Brain microvascular endothelial cell (primary cell): ENCODE data around the gene EXOC4.

Source experiments
- DNase-seq: peaks from one replicate; pipeline ENCODE4 v3.0.0-alpha.2; 2020
- H3K27ac ChIP-seq: fragments of 250-450 bp; sonication (Bioruptor Pico); 2 replicates; pipeline ENCODE4 v1.5.1; 2020; ENCODE audit warnings: mild to moderate bottlenecking, moderate library complexity
- H3K27me3 ChIP-seq: fragments of 250-450 bp; sonication (Bioruptor Pico); replicated peaks from 2 replicates; pipeline ENCODE4 v1.5.1; 2020; ENCODE audit warnings: mild to moderate bottlenecking
- H3K36me3 ChIP-seq: fragments of 250-450 bp; sonication (Bioruptor Pico); replicated peaks from 2 replicates; pipeline ENCODE4 v1.5.1; 2020; ENCODE audit warnings: mild to moderate bottlenecking
- H3K4me3 ChIP-seq: 2 replicates; pipeline ENCODE4 v1.5.1; 2011; ENCODE audit warnings: low read depth, mild to moderate bottlenecking, control low read depth, low read length, moderate library complexity
- in situ Hi-C: cut with HindIII; loops from 2 replicates; pipeline ENCODE4 v1.10.0; 2017; ENCODE audit warnings: low sequenced_read_pairs, low pct_ligation_motif_present
- TF ChIP-seq, protein P1 (sequence below): IDR thresholded peaks from 2 replicates; pipeline ENCODE4 v1.5.1; 2011; ENCODE audit warnings: low read depth, mild to moderate bottlenecking, moderate library complexity, low read length, control low read depth, inconsistent platforms; ENCODE audit errors: missing control alignments

EXOC4 gene

DNA sequence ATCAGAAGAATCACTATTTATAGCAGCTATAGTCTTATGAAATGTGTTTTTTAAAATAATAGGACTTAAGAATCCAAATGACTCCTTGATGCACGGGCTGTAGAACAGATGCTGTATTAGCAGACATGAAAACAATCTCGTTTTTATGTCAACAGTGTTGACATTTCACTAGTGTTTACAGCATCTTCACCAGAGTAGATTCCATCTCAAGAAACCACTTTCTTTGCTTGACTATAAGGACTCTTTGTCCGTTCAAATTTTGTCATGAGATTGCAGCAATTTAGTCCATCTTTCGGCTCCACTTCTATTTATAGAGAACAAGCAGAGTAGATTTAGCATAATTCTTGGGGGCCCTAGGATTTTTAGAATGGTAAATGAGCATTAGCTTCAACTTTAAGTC lies 295.1 kb downstream of the EXOC4 start:
- in situ Hi-C loops = no loop called here
- Histone ChIP-seq H3K27me3 (no peaks in the 10 kb centered on the region), H3K36me3 (no peaks in the 10 kb centered on the region), H3K4me3 (no peak overlapping the region), H3K27ac (no peak overlapping the region)
- TF ChIP-seq, protein P1, sequence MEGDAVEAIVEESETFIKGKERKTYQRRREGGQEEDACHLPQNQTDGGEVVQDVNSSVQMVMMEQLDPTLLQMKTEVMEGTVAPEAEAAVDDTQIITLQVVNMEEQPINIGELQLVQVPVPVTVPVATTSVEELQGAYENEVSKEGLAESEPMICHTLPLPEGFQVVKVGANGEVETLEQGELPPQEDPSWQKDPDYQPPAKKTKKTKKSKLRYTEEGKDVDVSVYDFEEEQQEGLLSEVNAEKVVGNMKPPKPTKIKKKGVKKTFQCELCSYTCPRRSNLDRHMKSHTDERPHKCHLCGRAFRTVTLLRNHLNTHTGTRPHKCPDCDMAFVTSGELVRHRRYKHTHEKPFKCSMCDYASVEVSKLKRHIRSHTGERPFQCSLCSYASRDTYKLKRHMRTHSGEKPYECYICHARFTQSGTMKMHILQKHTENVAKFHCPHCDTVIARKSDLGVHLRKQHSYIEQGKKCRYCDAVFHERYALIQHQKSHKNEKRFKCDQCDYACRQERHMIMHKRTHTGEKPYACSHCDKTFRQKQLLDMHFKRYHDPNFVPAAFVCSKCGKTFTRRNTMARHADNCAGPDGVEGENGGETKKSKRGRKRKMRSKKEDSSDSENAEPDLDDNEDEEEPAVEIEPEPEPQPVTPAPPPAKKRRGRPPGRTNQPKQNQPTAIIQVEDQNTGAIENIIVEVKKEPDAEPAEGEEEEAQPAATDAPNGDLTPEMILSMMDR = no peak
- DNase-seq = no peak

DNA sequence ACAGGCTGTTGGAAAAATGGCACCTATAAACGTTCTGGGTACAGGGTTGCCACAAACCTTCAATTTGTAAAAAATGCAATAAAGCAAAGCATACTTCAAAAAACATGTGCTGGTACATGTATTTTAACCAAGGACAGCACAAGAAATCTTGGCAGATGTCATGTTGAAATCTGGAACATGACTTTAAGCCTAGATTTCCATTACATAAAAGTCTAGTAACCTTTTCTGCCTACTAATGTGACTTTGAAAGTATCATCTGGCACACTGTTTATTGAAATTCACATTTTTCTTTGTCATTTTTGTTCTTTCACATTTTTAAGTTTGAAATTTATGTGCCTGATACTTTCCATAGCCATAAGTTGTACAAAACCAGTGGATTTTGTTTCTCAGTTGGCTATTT lies 296.8 kb downstream of the EXOC4 start:
- DNase-seq = no peak
- Histone ChIP-seq H3K27ac (no peak overlapping the region), H3K36me3 (no peaks in the 10 kb centered on the region), H3K27me3 (no peaks in the 10 kb centered on the region), H3K4me3 (no peak overlapping the region)
- TF ChIP-seq, protein P1 = no peak
- in situ Hi-C loops = no loop called here

DNA sequence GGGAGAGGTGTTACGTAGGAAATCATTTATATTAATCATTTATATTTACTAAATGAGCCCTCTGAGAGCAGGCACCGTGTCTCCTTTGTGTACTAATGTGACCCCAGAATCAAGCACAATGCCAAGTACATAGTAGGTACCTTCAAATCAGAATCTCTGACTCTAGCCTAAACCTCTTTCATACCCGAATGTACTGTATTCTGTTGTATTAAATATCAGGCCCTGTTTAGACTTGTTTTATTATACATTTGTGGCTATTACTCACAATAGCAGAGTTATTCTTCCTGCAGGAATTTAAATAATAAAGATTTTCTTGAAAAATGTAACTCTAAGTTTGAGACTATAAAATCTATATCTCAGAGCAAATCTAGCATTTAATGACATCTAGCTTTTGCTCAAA lies 297.3 kb downstream of the EXOC4 start:
- TF ChIP-seq, protein P1 = no peak
- in situ Hi-C loops = no loop called here
- DNase-seq = no peak
- Histone ChIP-seq H3K4me3 (no peak overlapping the region), H3K27ac (no peak overlapping the region), H3K36me3 (no peaks in the 10 kb centered on the region), H3K27me3 (no peaks in the 10 kb centered on the region)

DNA sequence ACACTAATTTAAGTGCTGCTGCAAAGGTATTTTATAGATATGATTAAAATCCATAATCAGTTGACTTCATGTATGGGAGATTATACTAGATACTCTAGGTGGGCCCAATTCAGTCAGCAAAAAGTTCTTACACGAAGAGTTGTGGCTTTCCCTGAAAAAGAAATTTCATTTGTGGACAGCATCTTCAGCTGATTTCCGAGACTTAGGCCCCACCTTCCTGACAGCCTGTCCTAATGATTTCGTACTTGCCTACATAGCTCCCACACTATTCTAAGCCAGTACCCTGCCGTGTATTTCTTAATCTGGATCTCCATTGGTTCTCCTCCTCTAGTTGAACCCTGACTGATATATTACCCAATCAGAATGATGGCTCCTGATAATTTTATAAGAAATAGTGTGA lies 297.9 kb downstream of the EXOC4 start:
- Histone ChIP-seq H3K27ac (no peak overlapping the region), H3K36me3 (no peaks in the 10 kb centered on the region)
- in situ Hi-C loops = no loop called here

DNA sequence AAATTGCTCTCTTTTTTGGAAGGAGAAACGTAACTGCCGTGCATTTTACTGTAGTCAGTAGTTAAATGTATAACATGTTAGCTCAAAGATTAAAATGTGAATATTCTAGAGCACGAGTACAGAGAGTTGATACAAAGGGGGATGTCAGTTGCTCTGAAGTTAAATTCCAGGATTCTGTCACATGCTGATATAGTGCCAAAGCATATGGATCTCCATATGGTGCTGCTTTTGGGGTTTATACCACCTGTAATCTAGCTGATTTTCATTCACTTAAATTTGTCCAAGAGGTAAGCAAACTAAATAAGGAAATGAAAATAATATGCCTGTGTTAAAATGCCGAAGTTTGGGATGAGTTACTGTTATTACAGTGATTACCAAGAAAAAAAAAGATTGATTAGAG lies 298.6 kb downstream of the EXOC4 start:
- no peak for DNase-seq
- Histone ChIP-seq H3K36me3 (no peaks in the 10 kb centered on the region), H3K27ac (no peak overlapping the region), H3K27me3 (no peaks in the 10 kb centered on the region), H3K4me3 (no peak overlapping the region)
- in situ Hi-C loops = no loop called here
- TF ChIP-seq, protein P1 = no peak

More for the DNA sequence above, 297.9 kb downstream of the EXOC4 start:
- DNase-seq = no peak
- Histone ChIP-seq H3K4me3 (no peak overlapping the region), H3K27me3 (no peaks in the 10 kb centered on the region)
- TF ChIP-seq, protein P1 = no peak

DNA sequence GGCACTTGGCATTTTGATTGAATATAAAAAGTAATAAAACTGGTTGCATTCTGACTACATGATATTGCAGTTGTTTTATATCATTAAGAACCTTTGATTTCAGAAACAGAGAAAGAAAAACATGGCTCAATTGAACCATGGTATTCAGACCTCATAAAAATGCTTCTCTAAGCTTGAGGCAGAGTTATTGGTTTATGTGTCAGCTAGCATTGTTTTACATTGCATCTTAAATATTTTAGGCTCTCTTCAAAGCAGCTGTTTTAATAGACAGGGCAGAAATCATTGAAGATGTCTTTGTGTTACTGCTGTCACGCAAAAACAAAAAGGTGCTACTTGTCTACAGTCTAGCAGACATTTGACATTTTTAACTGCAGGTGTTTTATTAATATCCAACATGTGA lies 299.2 kb downstream of the EXOC4 start:
- Histone ChIP-seq H3K27me3 (no peaks in the 10 kb centered on the region), H3K27ac (no peak overlapping the region), H3K4me3 (no peak overlapping the region), H3K36me3 (no peaks in the 10 kb centered on the region)
- in situ Hi-C loops = no loop called here
- TF ChIP-seq, protein P1 = no peak
- DNase-seq = no peak
